OCI-LY1 (cell line): ENCODE data around the gene FKBP8.

ENCODE experiments used
- H2AFZ ChIP-seq: fragments of 200-600 bp; sonication (generic), shearing (Covaris generic); 2 replicates; pipeline ENCODE4 v1.6.0; 2014; ENCODE audit warnings: antibody characterized with exemption, mild to moderate bottlenecking, low read length
- H3F3A ChIP-seq: fragments of 200-600 bp; sonication (generic), shearing (Covaris generic); 2 replicates; pipeline ENCODE4 v1.6.0; 2014; ENCODE audit warnings: mild to moderate bottlenecking, antibody characterized with exemption, low read length, moderate library complexity; ENCODE audit not compliant: insufficient read depth
- H3K27ac ChIP-seq: fragments of 200-600 bp; sonication (generic); 2 replicates; pipeline ENCODE4 v1.5.1; 2014; ENCODE audit warnings: low read length, mixed run types, mild to moderate bottlenecking, low read depth; ENCODE audit not compliant: poor library complexity, severe bottlenecking
- H3K27me3 ChIP-seq: fragments of 200-600 bp; sonication (generic); 2 replicates; pipeline ENCODE4 v1.6.0; 2014; ENCODE audit warnings: antibody characterized with exemption, mild to moderate bottlenecking, low read length, moderate library complexity; ENCODE audit not compliant: insufficient read depth
- H3K36me3 ChIP-seq: fragments of 200-600 bp; sonication (generic); 2 replicates; pipeline ENCODE4 v1.6.1; 2014; ENCODE audit warnings: mild to moderate bottlenecking, antibody characterized with exemption, low read length, moderate library complexity, mixed read lengths; ENCODE audit not compliant: insufficient read depth
- H3K4me1 ChIP-seq: fragments of 200-600 bp; sonication (generic); 2 replicates; pipeline ENCODE4 v1.5.1; 2014; ENCODE audit warnings: mild to moderate bottlenecking, low read length, moderate library complexity; ENCODE audit not compliant: insufficient read depth, severe bottlenecking
- H3K4me2 ChIP-seq: fragments of 200-600 bp; sonication (generic), shearing (Covaris generic); 2 replicates; pipeline ENCODE4 v1.6.1; 2014; ENCODE audit warnings: low read length
- H3K4me3 ChIP-seq: fragments of 200-600 bp; sonication (generic); 2 replicates; pipeline ENCODE4 v1.5.1; 2014; ENCODE audit warnings: low read length, low read depth, mild to moderate bottlenecking, mixed read lengths; ENCODE audit not compliant: poor library complexity, severe bottlenecking
- H3K79me2 ChIP-seq: fragments of 200-600 bp; shearing (Covaris generic); 2 replicates; pipeline ENCODE4 v1.6.1; 2016; ENCODE audit warnings: mixed run types, low read length, mixed read lengths; ENCODE audit not compliant: insufficient read depth
- H3K9ac ChIP-seq: fragments of 200-600 bp; sonication (generic), shearing (Covaris generic); 2 replicates; pipeline ENCODE4 v1.6.1; 2014; ENCODE audit warnings: mild to moderate bottlenecking, low read length, mixed read lengths
- H3K9me2 ChIP-seq: fragments of 200-600 bp; sonication (generic), shearing (Covaris generic); 2 replicates; pipeline ENCODE4 v1.6.1; 2014; ENCODE audit warnings: low read depth, mild to moderate bottlenecking, low read length, mixed read lengths
- H3K9me3 ChIP-seq: fragments of 200-600 bp; shearing (Covaris generic); 2 replicates; pipeline ENCODE4 v1.6.1; 2014; ENCODE audit warnings: low read length, mixed read lengths
- H4K20me1 ChIP-seq: fragments of 200-600 bp; sonication (generic), shearing (Covaris generic); 2 replicates; pipeline ENCODE4 v1.6.0; 2016; ENCODE audit warnings: mild to moderate bottlenecking, low read length; ENCODE audit not compliant: insufficient read depth
- EZH2 ChIP-seq: fragments of 200-600 bp; sonication (generic), shearing (Covaris generic); IDR thresholded peaks from 2 replicates; pipeline ENCODE4 v1.8.0; 2017; ENCODE audit warnings: borderline replicate concordance, mixed run types, mild to moderate bottlenecking, antibody characterized with exemption, low read length, moderate library complexity, mixed read lengths
- TF ChIP-seq, protein P1 (sequence below): fragments of 200-600 bp; sonication (generic), shearing (Covaris generic); IDR thresholded peaks from 2 replicates; pipeline ENCODE4 v1.5.1; 2017; ENCODE audit warnings: mild to moderate bottlenecking, antibody characterized with exemption, low read length, moderate library complexity, mixed read lengths

The FKBP8 gene

DNA sequence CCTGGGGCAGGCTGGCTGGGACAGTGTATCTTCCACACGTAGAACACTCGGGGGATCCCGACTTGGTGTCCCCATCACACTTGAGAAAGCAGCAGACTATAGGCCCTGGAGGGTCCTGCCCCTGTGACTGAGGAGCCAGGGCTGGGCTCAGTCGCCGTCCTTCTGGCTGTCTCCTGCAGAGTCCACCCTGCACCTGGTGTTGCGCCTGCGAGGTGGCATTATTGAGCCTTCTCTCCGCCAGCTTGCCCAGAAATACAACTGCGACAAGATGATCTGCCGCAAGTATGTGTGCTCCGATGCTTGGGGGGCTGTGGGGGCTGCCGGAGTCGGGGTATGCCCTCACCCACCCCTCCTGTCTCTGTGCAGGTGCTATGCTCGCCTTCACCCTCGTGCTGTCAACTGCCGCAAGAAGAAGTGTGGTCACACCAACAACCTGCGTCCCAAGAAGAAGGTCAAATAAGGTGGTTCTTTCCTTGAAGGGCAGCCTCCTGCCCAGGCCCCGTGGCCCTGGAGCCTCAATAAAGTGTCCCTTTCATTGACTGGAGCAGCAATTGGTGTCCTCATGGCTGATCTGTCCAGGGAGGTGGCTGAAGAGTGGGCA, 31.4 kb upstream of the FKBP8 start:
- no peaks in the 10 kb centered on the region for H3K9me3 ChIP-seq
- H3K9ac ChIP-seq = no peak overlapping the region
- no peak overlapping the region for H3K4me3 ChIP-seq
- no peaks in the 10 kb centered on the region for H3K27me3 ChIP-seq
- no peak overlapping the region for H2AFZ ChIP-seq
- no peaks in the 10 kb centered on the region for H3K9me2 ChIP-seq
- H3K36me3 ChIP-seq = peaks cover 63% of the 10 kb centered on the region
- H3K27ac ChIP-seq = no peak overlapping the region
- H3K4me1 ChIP-seq = peaks cover 20% of the 10 kb centered on the region
- TF ChIP-seq, protein P1, sequence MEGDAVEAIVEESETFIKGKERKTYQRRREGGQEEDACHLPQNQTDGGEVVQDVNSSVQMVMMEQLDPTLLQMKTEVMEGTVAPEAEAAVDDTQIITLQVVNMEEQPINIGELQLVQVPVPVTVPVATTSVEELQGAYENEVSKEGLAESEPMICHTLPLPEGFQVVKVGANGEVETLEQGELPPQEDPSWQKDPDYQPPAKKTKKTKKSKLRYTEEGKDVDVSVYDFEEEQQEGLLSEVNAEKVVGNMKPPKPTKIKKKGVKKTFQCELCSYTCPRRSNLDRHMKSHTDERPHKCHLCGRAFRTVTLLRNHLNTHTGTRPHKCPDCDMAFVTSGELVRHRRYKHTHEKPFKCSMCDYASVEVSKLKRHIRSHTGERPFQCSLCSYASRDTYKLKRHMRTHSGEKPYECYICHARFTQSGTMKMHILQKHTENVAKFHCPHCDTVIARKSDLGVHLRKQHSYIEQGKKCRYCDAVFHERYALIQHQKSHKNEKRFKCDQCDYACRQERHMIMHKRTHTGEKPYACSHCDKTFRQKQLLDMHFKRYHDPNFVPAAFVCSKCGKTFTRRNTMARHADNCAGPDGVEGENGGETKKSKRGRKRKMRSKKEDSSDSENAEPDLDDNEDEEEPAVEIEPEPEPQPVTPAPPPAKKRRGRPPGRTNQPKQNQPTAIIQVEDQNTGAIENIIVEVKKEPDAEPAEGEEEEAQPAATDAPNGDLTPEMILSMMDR = no peak
- H3F3A ChIP-seq = no peaks in the 10 kb centered on the region
- peaks cover 10% of the 10 kb centered on the region for H3K79me2 ChIP-seq
- no peaks in the 10 kb centered on the region; the same call in 1 of the 2 replicates for H4K20me1 ChIP-seq
- H3K4me2 ChIP-seq = no peak overlapping the region

DNA sequence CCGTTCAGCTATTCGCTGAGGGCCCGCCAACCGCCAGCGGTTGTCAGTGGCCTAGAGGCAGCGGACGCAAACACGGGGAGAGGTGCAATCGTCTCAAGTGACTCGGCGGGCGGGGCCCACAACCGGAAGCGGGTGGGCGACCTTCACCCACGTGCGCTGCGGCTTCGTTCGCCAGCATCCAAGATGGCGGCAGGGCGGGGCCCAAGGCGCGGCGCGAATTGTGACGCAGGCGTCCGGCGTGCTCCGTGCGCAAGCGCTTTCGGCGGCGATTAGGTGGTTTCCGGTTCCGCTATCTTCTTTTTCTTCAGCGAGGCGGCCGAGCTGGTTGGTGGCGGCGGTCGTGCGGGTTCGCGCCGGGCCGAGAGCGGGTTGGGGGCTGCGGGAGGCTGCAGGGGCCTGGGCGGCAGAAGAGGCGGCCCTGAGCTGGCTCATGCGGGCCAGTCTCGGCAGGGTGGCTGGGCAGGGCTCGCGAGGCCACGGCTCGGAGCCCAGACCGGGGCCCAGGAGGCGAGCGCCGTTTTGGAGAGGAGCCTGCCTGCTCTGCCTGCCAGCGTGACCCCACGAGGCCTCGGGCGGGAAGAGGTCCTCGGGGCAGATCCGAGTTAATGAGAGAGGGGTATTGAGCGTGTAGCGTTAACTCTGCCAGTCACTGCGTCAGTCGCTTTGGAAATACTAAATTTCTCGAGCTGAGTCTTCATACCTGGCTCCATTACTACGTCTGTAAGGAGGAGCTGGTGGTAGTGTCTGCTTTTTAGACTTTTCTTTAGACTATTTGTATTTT, 28.4 kb upstream of the FKBP8 start, which contains the start of gene UBA52:
UBA52 (plus strand) TSS at position 294 of the 781 bp plus-strand sequence. CDS start 1,444 bp downstream, outside the sequence.
- no peak within 1 kb of the TSS for H2AFZ ChIP-seq
- no peaks in the 10 kb centered on the region for H3F3A ChIP-seq
- peaks cover 72% of the 10 kb centered on the region for H3K36me3 ChIP-seq
- no peak for TF ChIP-seq EZH2
- TF ChIP-seq, protein P1 = no peak
- no peaks in the 10 kb centered on the region for H3K27me3 ChIP-seq
- no peaks in the 10 kb centered on the region for H3K9me2 ChIP-seq
- H3K4me3 ChIP-seq = peak within 1 kb of the TSS; percentile 81
- H3K9ac ChIP-seq = peak within 1 kb of the TSS; percentile 85
- peak within 1 kb of the TSS; percentile 77 for H3K27ac ChIP-seq
- H3K79me2 ChIP-seq = peaks cover 10% of the 10 kb centered on the region
- no peaks in the 10 kb centered on the region; the same call in 1 of the 2 replicates for H4K20me1 ChIP-seq
- no peaks in the 10 kb centered on the region for H3K9me3 ChIP-seq
- H3K4me2 ChIP-seq = peak within 1 kb of the TSS; percentile 92
- peaks cover 20% of the 10 kb centered on the region for H3K4me1 ChIP-seq

DNA sequence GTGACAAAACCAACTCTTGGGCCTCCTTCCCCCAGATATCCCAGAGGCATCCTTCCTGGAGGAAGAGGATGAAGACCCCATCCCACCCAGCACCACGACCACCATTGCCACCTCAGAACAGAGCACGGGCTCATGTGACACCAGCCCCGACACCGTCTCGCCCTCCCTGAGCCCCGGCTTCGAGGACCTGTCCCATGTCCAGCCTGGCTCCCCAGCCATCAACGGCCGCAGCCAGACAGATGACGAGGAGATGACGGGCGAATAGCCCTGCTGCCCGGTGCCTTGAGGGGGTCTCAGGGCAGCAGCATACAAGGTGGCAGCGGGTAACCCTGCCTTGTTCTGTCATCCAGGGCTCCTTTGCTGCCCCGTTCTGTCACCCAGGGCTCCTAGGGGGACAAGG, 25.0 kb upstream of the FKBP8 start:
- H3K36me3 ChIP-seq = peaks cover 69% of the 10 kb centered on the region

More for the DNA sequence above, 25.0 kb upstream of the FKBP8 start:
- no peaks in the 10 kb centered on the region for H3K9me3 ChIP-seq
- no peaks in the 10 kb centered on the region for H3K9me2 ChIP-seq
- H4K20me1 ChIP-seq = no peaks in the 10 kb centered on the region; the same call in 1 of the 2 replicates
- H2AFZ ChIP-seq = no peak overlapping the region
- peaks cover 17% of the 10 kb centered on the region for H3K4me1 ChIP-seq
- H3K27me3 ChIP-seq = no peaks in the 10 kb centered on the region
- H3K79me2 ChIP-seq = peaks cover 10% of the 10 kb centered on the region
- H3F3A ChIP-seq = no peaks in the 10 kb centered on the region
- H3K9ac ChIP-seq = no peak overlapping the region
- TF ChIP-seq EZH2 = no peak
- TF ChIP-seq, protein P1 = no peak
- no peak overlapping the region for H3K4me3 ChIP-seq
- no peak overlapping the region for H3K4me2 ChIP-seq
- no peak overlapping the region for H3K27ac ChIP-seq
